ENCODE data around the gene SPTB. TPM values are rescaled to one million over a fixed set of nuclear protein-coding genes. Genes with fewer than 3 reads are reported as not detected.

SPTB gene
- total RNA-seq, 1 experiment from 2014 or later = 0.43 TPM

DNA sequence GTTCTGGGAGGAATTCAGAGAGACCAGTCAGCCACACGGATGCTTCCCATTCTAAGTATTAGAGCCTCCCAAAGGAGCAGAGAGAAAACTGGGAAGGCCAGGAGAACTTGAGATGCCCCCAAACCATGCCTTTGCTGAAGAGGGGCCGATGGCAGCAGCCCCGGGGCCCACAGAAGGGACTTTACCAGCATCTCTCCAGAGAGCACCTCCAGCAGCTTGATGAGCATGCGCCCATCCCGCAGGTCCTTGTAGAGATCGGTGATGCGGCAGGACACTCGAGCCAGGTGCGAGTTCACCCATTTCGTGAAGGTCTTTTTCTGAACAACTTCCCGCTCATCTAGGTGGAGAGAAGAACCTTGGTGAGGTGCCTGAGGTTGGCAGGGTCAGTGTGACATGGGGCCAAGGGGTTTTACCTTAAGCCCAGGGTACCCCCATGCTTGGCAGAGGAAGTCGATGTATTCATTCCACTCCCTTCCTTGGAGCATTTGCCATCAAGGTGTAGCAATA is 74.9 kb downstream of the SPTB start:
- Histone ChIP-seq H3K27me3 (replicated peaks; ENCODE audit: insufficient read depth, low read depth, low read length, poor library complexity) (no peaks in the 10 kb centered on the region), H3K27ac (ENCODE audit: low read depth, low read length, poor library complexity, severe bottlenecking) (no peak overlapping the region), H3K9me3 (ENCODE audit: low read depth, low read length, poor library complexity, severe bottlenecking) (no peaks in the 10 kb centered on the region), H3K4me3 (ENCODE audit: low read depth, low read length, poor library complexity, severe bottlenecking) (no peak overlapping the region), H3K4me1 (ENCODE audit: insufficient read depth, low read length, poor library complexity, severe bottlenecking) (no peaks in the 10 kb centered on the region), H3K36me3 (ENCODE audit: insufficient read depth, low read length, poor library complexity, severe bottlenecking) (no peaks in the 10 kb centered on the region)
- no peak for DNase-seq (ENCODE audit: low spot score)
- ChIA-PET POLR2A (ENCODE audit: low non-redundant PET) (no interaction called here), CTCF (no interaction called here)
- TF ChIP-seq, protein P1, sequence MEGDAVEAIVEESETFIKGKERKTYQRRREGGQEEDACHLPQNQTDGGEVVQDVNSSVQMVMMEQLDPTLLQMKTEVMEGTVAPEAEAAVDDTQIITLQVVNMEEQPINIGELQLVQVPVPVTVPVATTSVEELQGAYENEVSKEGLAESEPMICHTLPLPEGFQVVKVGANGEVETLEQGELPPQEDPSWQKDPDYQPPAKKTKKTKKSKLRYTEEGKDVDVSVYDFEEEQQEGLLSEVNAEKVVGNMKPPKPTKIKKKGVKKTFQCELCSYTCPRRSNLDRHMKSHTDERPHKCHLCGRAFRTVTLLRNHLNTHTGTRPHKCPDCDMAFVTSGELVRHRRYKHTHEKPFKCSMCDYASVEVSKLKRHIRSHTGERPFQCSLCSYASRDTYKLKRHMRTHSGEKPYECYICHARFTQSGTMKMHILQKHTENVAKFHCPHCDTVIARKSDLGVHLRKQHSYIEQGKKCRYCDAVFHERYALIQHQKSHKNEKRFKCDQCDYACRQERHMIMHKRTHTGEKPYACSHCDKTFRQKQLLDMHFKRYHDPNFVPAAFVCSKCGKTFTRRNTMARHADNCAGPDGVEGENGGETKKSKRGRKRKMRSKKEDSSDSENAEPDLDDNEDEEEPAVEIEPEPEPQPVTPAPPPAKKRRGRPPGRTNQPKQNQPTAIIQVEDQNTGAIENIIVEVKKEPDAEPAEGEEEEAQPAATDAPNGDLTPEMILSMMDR (conservative IDR thresholded peaks at IDR 0.05; ENCODE audit: low read depth, low read length) = no peak
- TF ChIP-seq EZH2 (IDR thresholded peaks at IDR 0.05; ENCODE audit: borderline replicate concordance, low read depth, low read length, poor library complexity, severe bottlenecking) = no peak
- BruUV-seq (replicated peaks) = no TSS peak
- intact Hi-C loops (cut with micrococcal nuclease; ENCODE audit: unreplicated experiment) = no loop called here

GRCh38 chr14:64801800-64802199 is 77.9 kb downstream of the SPTB start:
- no peaks in the 10 kb centered on the region for H3K36me3 ChIP-seq (ENCODE audit: insufficient read depth, low read length, poor library complexity, severe bottlenecking)
- H3K4me3 ChIP-seq (ENCODE audit: low read depth, low read length, poor library complexity, severe bottlenecking) = no peak overlapping the region
- intact Hi-C loops (cut with micrococcal nuclease; ENCODE audit: unreplicated experiment) = no loop called here
- CTCF ChIA-PET = no interaction called here
- no peak for DNase-seq (ENCODE audit: low spot score)
- TF ChIP-seq, protein P1 (conservative IDR thresholded peaks at IDR 0.05; ENCODE audit: low read depth, low read length) = peak; percentile 39
- TF ChIP-seq EZH2 (IDR thresholded peaks at IDR 0.05; ENCODE audit: borderline replicate concordance, low read depth, low read length, poor library complexity, severe bottlenecking) = no peak
- no peak overlapping the region for H3K27ac ChIP-seq (ENCODE audit: low read depth, low read length, poor library complexity, severe bottlenecking)
- H3K27me3 ChIP-seq (replicated peaks; ENCODE audit: insufficient read depth, low read depth, low read length, poor library complexity) = no peaks in the 10 kb centered on the region
- no peaks in the 10 kb centered on the region for H3K9me3 ChIP-seq (ENCODE audit: low read depth, low read length, poor library complexity, severe bottlenecking)
- BruUV-seq (replicated peaks) = no TSS peak
- no peaks in the 10 kb centered on the region for H3K4me1 ChIP-seq (ENCODE audit: insufficient read depth, low read length, poor library complexity, severe bottlenecking)
- POLR2A ChIA-PET (ENCODE audit: low non-redundant PET) = interaction anchor here (0.6 kb wide), 1 partner anchor 85 kb away, joined by 7 read pairs; no protein-coding TSS in a partner anchor

DNA sequence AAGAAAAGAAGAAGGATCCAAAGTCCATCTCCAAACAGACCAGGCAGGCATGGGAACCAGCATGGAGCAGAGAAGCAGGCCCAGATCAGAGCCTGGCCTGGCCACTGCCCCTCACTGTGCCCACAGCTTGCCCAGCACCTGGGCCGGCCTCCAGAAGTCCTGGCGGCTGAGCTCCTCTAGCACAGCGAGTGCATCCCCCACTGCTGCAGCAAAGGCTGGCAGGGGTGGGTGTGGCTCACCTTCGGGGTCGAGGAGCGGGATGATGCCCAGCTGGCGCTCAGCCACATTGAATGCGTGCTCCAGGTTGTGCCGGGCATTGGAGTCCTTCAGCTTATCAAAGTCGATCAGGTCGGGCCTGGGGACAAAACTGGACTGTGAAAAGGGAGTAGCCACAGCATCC is 78.7 kb downstream of the SPTB start:
- Histone ChIP-seq H3K4me3 (ENCODE audit: low read depth, low read length, poor library complexity, severe bottlenecking) (no peak overlapping the region), H3K27me3 (replicated peaks; ENCODE audit: insufficient read depth, low read depth, low read length, poor library complexity) (no peaks in the 10 kb centered on the region), H3K36me3 (ENCODE audit: insufficient read depth, low read length, poor library complexity, severe bottlenecking) (no peaks in the 10 kb centered on the region), H3K4me1 (ENCODE audit: insufficient read depth, low read length, poor library complexity, severe bottlenecking) (no peaks in the 10 kb centered on the region), H3K9me3 (ENCODE audit: low read depth, low read length, poor library complexity, severe bottlenecking) (no peaks in the 10 kb centered on the region), H3K27ac (ENCODE audit: low read depth, low read length, poor library complexity, severe bottlenecking) (no peak overlapping the region)
- BruUV-seq (replicated peaks) = no TSS peak
- TF ChIP-seq EZH2 (IDR thresholded peaks at IDR 0.05; ENCODE audit: borderline replicate concordance, low read depth, low read length, poor library complexity, severe bottlenecking) = no peak
- TF ChIP-seq, protein P1 (conservative IDR thresholded peaks at IDR 0.05; ENCODE audit: low read depth, low read length) = no peak
- ChIA-PET CTCF (interaction anchor here (1.0 kb wide), 1 partner anchor 137 kb away, joined by 6 read pairs; no protein-coding TSS in a partner anchor), POLR2A (ENCODE audit: low non-redundant PET) (interaction anchor here (0.6 kb wide), 1 partner anchor 84 kb away, joined by 7 read pairs; no protein-coding TSS in a partner anchor)
- DNase-seq (ENCODE audit: low spot score) = no peak
- intact Hi-C loops (cut with micrococcal nuclease; ENCODE audit: unreplicated experiment) = no loop called here
